GM19455 (cell line): ENCODE data around the gene MSRB2.

ENCODE experiments used
- ATAC-seq: cut with Tn5 transposase; IDR thresholded peaks from one replicate; pipeline ENCODE4 v1.9.1; 2021; ENCODE audit not compliant: unreplicated experiment

Gene MSRB2

GRCh38 chr10:23110722-23111516, 15.5 kb downstream of the MSRB2 start:
- no peak for ATAC-seq

GRCh38 chr10:23111517-23112286, 16.3 kb downstream of the MSRB2 start:
- no peak for ATAC-seq

GRCh38 chr10:23114228-23114850, 19.0 kb downstream of the MSRB2 start:
- no peak for ATAC-seq

GRCh38 chr10:23116486-23117205, 21.3 kb downstream of the MSRB2 start:
- no peak for ATAC-seq

GRCh38 chr10:23120001-23120934, 24.9 kb downstream of the MSRB2 start:
- ATAC-seq = no peak

GRCh38 chr10:23121135-23121534, 25.8 kb downstream of the MSRB2 start:
- no peak for ATAC-seq

- ATAC-seq = no peak
Measured at GRCh38 chr10:23136462-23136861, 41.1 kb downstream of the MSRB2 start.

- no peak for ATAC-seq
Measured at GRCh38 chr10:23139677-23140076, 44.3 kb downstream of the MSRB2 start.

GRCh38 chr10:23141995-23142394, 46.6 kb downstream of the MSRB2 start:
- no peak for ATAC-seq

- no peak for ATAC-seq
Measured at GRCh38 chr10:23146258-23146657, 50.9 kb downstream of the MSRB2 start.

- ATAC-seq = no peak
Measured at GRCh38 chr10:23147035-23147434, 51.7 kb downstream of the MSRB2 start.

- ATAC-seq = no peak
Measured at GRCh38 chr10:23148214-23148613, 52.8 kb downstream of the MSRB2 start.

GRCh38 chr10:23150091-23150490, 54.7 kb downstream of the MSRB2 start:
- ATAC-seq = no peak

GRCh38 chr10:23150610-23151009, 55.2 kb downstream of the MSRB2 start:
- no peak for ATAC-seq

- no peak for ATAC-seq
Measured at GRCh38 chr10:23151071-23151470, 55.7 kb downstream of the MSRB2 start.

GRCh38 chr10:23155169-23155568, 59.8 kb downstream of the MSRB2 start:
- no peak for ATAC-seq

- ATAC-seq = no peak
Measured at GRCh38 chr10:23156447-23157150, 61.2 kb downstream of the MSRB2 start.

GRCh38 chr10:23157239-23157681, 61.9 kb downstream of the MSRB2 start:
- peak; percentile 60 for ATAC-seq

- ATAC-seq = peak; percentile 65
Measured at GRCh38 chr10:23157691-23158369, 62.5 kb downstream of the MSRB2 start.
